Measurements from ENCODE around the gene CALHM3.

Gene CALHM3

GRCh38 chr10:103474077-103474476 is 5.0 kb downstream of the CALHM3 start:
- no peak for DNase-seq (ENCODE audit: low read depth, low spot score)

GRCh38 chr10:103473261-103473671 is 5.8 kb downstream of the CALHM3 start:
- in situ Hi-C loops (cut with HindIII; ENCODE audit: low sequenced_read_pairs): no loop called here
- no peak overlapping the region for H3K4me3 ChIP-seq (ENCODE audit: low read depth, low read length)
- DNase-seq (ENCODE audit: low read depth, low spot score): no peak

More at GRCh38 chr10:103474077-103474476, 5.0 kb downstream of the CALHM3 start:
- no peak overlapping the region for H3K4me3 ChIP-seq (ENCODE audit: low read depth, low read length)
- no peak for TF ChIP-seq CTCF (IDR thresholded peaks at IDR 0.05; ENCODE audit: low read depth, low read length)
- in situ Hi-C loops (cut with HindIII; ENCODE audit: low sequenced_read_pairs): no loop called here

GRCh38 chr10:103472005-103472404 is 7.0 kb downstream of the CALHM3 start:
- no peak for TF ChIP-seq CTCF (IDR thresholded peaks at IDR 0.05; ENCODE audit: low read depth, low read length)
- no peak overlapping the region for H3K4me3 ChIP-seq (ENCODE audit: low read depth, low read length)
- in situ Hi-C loops (cut with HindIII; ENCODE audit: low sequenced_read_pairs): no loop called here
- DNase-seq (ENCODE audit: low read depth, low spot score): no peak

More at GRCh38 chr10:103473261-103473671, 5.8 kb downstream of the CALHM3 start:
- TF ChIP-seq CTCF (IDR thresholded peaks at IDR 0.05; ENCODE audit: low read depth, low read length): no peak

GRCh38 chr10:103470761-103471653 is 8.0 kb downstream of the CALHM3 start:
- no peak overlapping the region for H3K4me3 ChIP-seq (ENCODE audit: low read depth, low read length)
- in situ Hi-C loops (cut with HindIII; ENCODE audit: low sequenced_read_pairs): no loop called here
- TF ChIP-seq CTCF (IDR thresholded peaks at IDR 0.05; ENCODE audit: low read depth, low read length): no peak
- no peak for DNase-seq (ENCODE audit: low read depth, low spot score)

- H3K4me3 ChIP-seq (ENCODE audit: low read depth, low read length): no peak overlapping the region
- no peak for DNase-seq (ENCODE audit: low read depth, low spot score)
- no peak for TF ChIP-seq CTCF (IDR thresholded peaks at IDR 0.05; ENCODE audit: low read depth, low read length)
- in situ Hi-C loops (cut with HindIII; ENCODE audit: low sequenced_read_pairs): no loop called here
Observed at GRCh38 chr10:103469201-103469600, 9.8 kb downstream of the CALHM3 start.

- no peak for TF ChIP-seq CTCF (IDR thresholded peaks at IDR 0.05; ENCODE audit: low read depth, low read length)
- DNase-seq (ENCODE audit: low read depth, low spot score): no peak
- no peak overlapping the region for H3K4me3 ChIP-seq (ENCODE audit: low read depth, low read length)
- in situ Hi-C loops (cut with HindIII; ENCODE audit: low sequenced_read_pairs): no loop called here
Observed at GRCh38 chr10:103467406-103467805, 11.6 kb downstream of the CALHM3 start.
